GM19099 (cell line): ENCODE results near the gene WDR83.

Experiments
- POLR2A ChIP-seq: IDR thresholded peaks from 3 replicates; pipeline ENCODE4 v1.6.1; 2011; ENCODE audit warnings: low read depth; ENCODE audit not compliant: insufficient read length; ENCODE audit errors: extremely low read depth

The WDR83 gene

GRCh38 chr19:12698138-12698537 is 31.5 kb downstream of the WDR83 start:
- TF ChIP-seq POLR2A = no peak

GRCh38 chr19:12701596-12702282 is 35.1 kb downstream of the WDR83 start:
- TF ChIP-seq POLR2A = no peak

GRCh38 chr19:12703046-12703445 is 36.4 kb downstream of the WDR83 start:
- no peak for TF ChIP-seq POLR2A

GRCh38 chr19:12705169-12705568 is 38.6 kb downstream of the WDR83 start:
- TF ChIP-seq POLR2A = no peak

GRCh38 chr19:12705654-12706331 is 39.2 kb downstream of the WDR83 start:
- TF ChIP-seq POLR2A = no peak

- TF ChIP-seq POLR2A = no peak
These were observed 39.7 kb downstream of the WDR83 start for GRCh38 chr19:12706332-12706718.

GRCh38 chr19:12708641-12709040 is 42.0 kb downstream of the WDR83 start:
- TF ChIP-seq POLR2A = no peak

GRCh38 chr19:12711187-12711586 is 44.6 kb downstream of the WDR83 start:
- TF ChIP-seq POLR2A = no peak

- TF ChIP-seq POLR2A = no peak
These were observed 48.5 kb downstream of the WDR83 start for GRCh38 chr19:12715102-12715501.

- TF ChIP-seq POLR2A = no peak
These were observed 49.3 kb downstream of the WDR83 start for GRCh38 chr19:12715929-12716328.

- no peak for TF ChIP-seq POLR2A
These were observed 53.7 kb downstream of the WDR83 start for GRCh38 chr19:12720296-12720695.

- no peak for TF ChIP-seq POLR2A
These were observed 54.4 kb downstream of the WDR83 start for GRCh38 chr19:12720851-12721655.

GRCh38 chr19:12721656-12722565 is 55.3 kb downstream of the WDR83 start:
- no peak for TF ChIP-seq POLR2A

GRCh38 chr19:12722566-12723380 is 56.2 kb downstream of the WDR83 start:
- peak; percentile 56 for TF ChIP-seq POLR2A

- TF ChIP-seq POLR2A = no peak
These were observed 56.7 kb downstream of the WDR83 start for GRCh38 chr19:12723381-12723640.
